H1 (cell line): Measurements from ENCODE around the gene SH3RF2. TPM values are rescaled to one million over a fixed set of nuclear protein-coding genes. Genes with fewer than 3 reads are reported as not detected.

Experiments used
- CTCF ChIA-PET: fragments of 300-600 bp; sonication (Branson Sonifier 250); formaldehyde crosslinking; loops from one replicate; lab custom pipeline; 2021; ENCODE audit not compliant: partially characterized antibody; lab: Charles Lee
- POLR2A ChIA-PET: fragments of 300-600 bp; sonication (Branson Sonifier 250); formaldehyde crosslinking; loops from one replicate; lab custom pipeline; 2021; ENCODE audit warnings: inconsistent platforms; ENCODE audit not compliant: partially characterized antibody; lab: Charles Lee
- DNase-seq, 2 experiments: peaks; one replicate each; pipeline versions ENCODE4 v3.0.0 to v3.0.0-alpha.2; 2010 to 2022; ENCODE audit warnings: low spot score in 2 of 2, low read depth in 1 of 2, mixed read lengths in 1 of 2
- FAIRE-seq: peaks from 2 replicates; lab custom pipeline; 2011; peaks lifted over from hg19 to GRCh38; lab: Jason Lieb, UNC
- H2AFZ ChIP-seq: 2 replicates; pipeline ENCODE4 v1.8.1; 2012; ENCODE audit warnings: low read length, inconsistent platforms
- H2AK5ac ChIP-seq: 2 replicates; pipeline ENCODE4 v1.6.1; 2013; ENCODE audit warnings: low read depth, low read length
- H2BK120ac ChIP-seq: replicated peaks from 2 replicates; pipeline ENCODE3; 2013; ENCODE audit warnings: low read depth, low read length, inconsistent platforms
- H2BK12ac ChIP-seq: 2 replicates; pipeline ENCODE4 v1.6.1; 2013; ENCODE audit warnings: low read depth, low read length
- H2BK15ac ChIP-seq: 2 replicates; pipeline ENCODE4 v1.6.1; 2013; ENCODE audit warnings: low read length
- H2BK20ac ChIP-seq: 2 replicates; pipeline ENCODE4 v1.6.1; 2013; ENCODE audit warnings: low read length
- H2BK5ac ChIP-seq: 2 replicates; pipeline ENCODE4 v1.6.1; 2013; ENCODE audit warnings: low read depth, low read length
- H3K14ac ChIP-seq: 2 replicates; pipeline ENCODE4 v1.6.1; 2013; ENCODE audit warnings: inconsistent platforms; ENCODE audit not compliant: insufficient read length
- H3K18ac ChIP-seq: 2 replicates; pipeline ENCODE4 v1.6.1; 2013; ENCODE audit warnings: low read length; ENCODE audit errors: extremely low read depth
- H3K23ac ChIP-seq: 2 replicates; pipeline ENCODE4 v1.6.1; 2013; ENCODE audit warnings: inconsistent platforms; ENCODE audit not compliant: insufficient read length
- H3K23me2 ChIP-seq: 2 replicates; pipeline ENCODE4 v1.6.1; 2013; ENCODE audit warnings: low read depth, low read length
- H3K27ac ChIP-seq: 2 replicates; pipeline ENCODE4 v1.6.1; 2011; ENCODE audit warnings: low read depth, low read length, inconsistent platforms
- H3K27me3 ChIP-seq, 4 experiments: replicated peaks in 1 of 4; 1 replicate in 1 of 4; 2 replicates in 3 of 4; pipeline versions ENCODE4 v1.6.1 to v1.8.1; 2011 to 2013; ENCODE audit warnings: low read length in 3 of 4, mild to moderate bottlenecking in 3 of 4, inconsistent platforms in 2 of 4, mixed read lengths in 2 of 4, moderate library complexity in 1 of 4; ENCODE audit not compliant: control insufficient read depth in 3 of 4, insufficient read depth in 3 of 4; ENCODE audit errors: extremely low read depth in 1 of 4
- H3K36me3 ChIP-seq, 4 experiments: 2 replicates each; pipeline versions ENCODE4 v1.6.1 to v1.8.1; 2011 to 2013; ENCODE audit warnings: mild to moderate bottlenecking in 4 of 4, low read length in 3 of 4, moderate library complexity in 2 of 4, control low read depth in 1 of 4, inconsistent platforms in 1 of 4; ENCODE audit not compliant: insufficient read depth in 4 of 4, control insufficient read depth in 2 of 4
- H3K4ac ChIP-seq: replicated peaks from 2 replicates; pipeline ENCODE3; 2013; ENCODE audit warnings: low read length, low read depth, mixed read lengths, inconsistent platforms; ENCODE audit not compliant: insufficient read length
- H3K4me1 ChIP-seq, 4 experiments: replicated peaks in 1 of 4; 1 replicate in 1 of 4; 2 replicates in 3 of 4; pipeline versions ENCODE4 v1.6.1 to v1.8.1; 2011 to 2013; ENCODE audit warnings: low read length in 3 of 4, inconsistent platforms in 2 of 4, mixed read lengths in 1 of 4; ENCODE audit not compliant: insufficient read depth in 4 of 4, control insufficient read depth in 3 of 4
- H3K4me2 ChIP-seq, 2 experiments: 2 replicates each; pipeline versions ENCODE4 v1.6.1 to v1.8.1; 2011 to 2013; ENCODE audit warnings: low read depth in 2 of 2, low read length in 2 of 2, control low read depth in 1 of 2, inconsistent platforms in 1 of 2, mild to moderate bottlenecking in 1 of 2; ENCODE audit not compliant: insufficient read depth in 1 of 2
- H3K4me3 ChIP-seq, 4 experiments: fragments of 200-600, 300-600 bp in 1 of 4; sonication (generic), shearing (Covaris generic), sonication (Bioruptor Twin) in 1 of 4; 2 replicates each; pipeline versions ENCODE4 v1.5.1 to v1.8.1; 2011 to 2016; ENCODE audit warnings: low read length in 4 of 4, low read depth in 3 of 4, control low read depth in 2 of 4, inconsistent platforms in 2 of 4, mild to moderate bottlenecking in 2 of 4, mixed read lengths in 1 of 4, moderate library complexity in 1 of 4; ENCODE audit not compliant: insufficient read depth in 2 of 4; ENCODE audit errors: extremely low read depth in 1 of 4
- H3K56ac ChIP-seq: replicated peaks from 2 replicates; pipeline ENCODE3; 2013; ENCODE audit warnings: low read depth, mild to moderate bottlenecking, mixed read lengths, low read length, inconsistent platforms; ENCODE audit not compliant: insufficient read length
- H3K79me1 ChIP-seq: 2 replicates; pipeline ENCODE4 v1.6.1; 2013; ENCODE audit warnings: low read depth, low read length, control low read depth
- H3K79me2 ChIP-seq, 2 experiments: 2 replicates each; pipeline versions ENCODE4 v1.6.1 to v1.8.1; 2012 to 2013; ENCODE audit warnings: low read length in 2 of 2, mild to moderate bottlenecking in 2 of 2, inconsistent platforms in 1 of 2; ENCODE audit not compliant: insufficient read depth in 2 of 2, control insufficient read depth in 1 of 2
- H3K9ac ChIP-seq, 4 experiments: replicated peaks in 1 of 4; 1 replicate in 1 of 4; 2 replicates in 3 of 4; pipeline versions ENCODE4 v1.6.1 to v1.8.1; 2011 to 2013; ENCODE audit warnings: low read depth in 3 of 4, low read length in 3 of 4, control low read depth in 2 of 4, mild to moderate bottlenecking in 2 of 4, moderate library complexity in 2 of 4, inconsistent platforms in 1 of 4; ENCODE audit errors: extremely low read depth in 1 of 4
- H3K9me3 ChIP-seq, 2 experiments: 2 replicates each; pipeline versions ENCODE4 v1.6.1 to v1.8.1; 2012 to 2013; ENCODE audit warnings: mild to moderate bottlenecking in 2 of 2, moderate library complexity in 2 of 2, control low read depth in 1 of 2, inconsistent platforms in 1 of 2, low read depth in 1 of 2, low read length in 1 of 2, mixed read lengths in 1 of 2; ENCODE audit not compliant: insufficient read depth in 2 of 2
- H4K20me1 ChIP-seq, 2 experiments: replicated peaks in 1 of 2; 2 replicates each; pipeline versions ENCODE3 to v1.8.1; 2011 to 2013; ENCODE audit warnings: inconsistent platforms in 2 of 2, low read length in 2 of 2, mild to moderate bottlenecking in 1 of 2; ENCODE audit not compliant: insufficient read depth in 2 of 2, control insufficient read depth in 1 of 2
- H4K5ac ChIP-seq: 2 replicates; pipeline ENCODE4 v1.6.1; 2013; ENCODE audit warnings: low read length, low read depth, mixed read lengths, inconsistent platforms; ENCODE audit not compliant: insufficient read length
- H4K8ac ChIP-seq: 2 replicates; pipeline ENCODE4 v1.8.0; 2013; ENCODE audit warnings: mild to moderate bottlenecking, moderate library complexity, low read length, inconsistent platforms; ENCODE audit not compliant: insufficient read depth; ENCODE audit errors: extremely low read depth
- H4K91ac ChIP-seq: replicated peaks from 2 replicates; pipeline ENCODE3; 2013; ENCODE audit warnings: low read length, mixed read lengths, inconsistent platforms; ENCODE audit not compliant: insufficient read length
- CHD1 ChIP-seq: IDR thresholded peaks from 2 replicates; pipeline ENCODE4 v1.6.1; 2012; ENCODE audit warnings: low read depth, low read length, improper control_type of control experiment
- CREB1 ChIP-seq: IDR thresholded peaks from 2 replicates; pipeline ENCODE4 v1.6.1; 2012; ENCODE audit warnings: inconsistent platforms
- CTCF ChIP-seq, 3 experiments: IDR thresholded peaks; 1 replicate in 2 of 3; 2 replicates in 1 of 3; pipeline versions ENCODE4 v1.5.1 to v1.6.1; 2011; ENCODE audit warnings: low read length in 3 of 3, mild to moderate bottlenecking in 3 of 3, inconsistent platforms in 2 of 3, low read depth in 1 of 3, moderate library complexity in 1 of 3; ENCODE audit not compliant: insufficient read depth in 1 of 3; ENCODE audit errors: control extremely low read depth in 1 of 3
- GABPA ChIP-seq: IDR thresholded peaks from 2 replicates; pipeline ENCODE4 v1.6.1; 2011; ENCODE audit warnings: mild to moderate bottlenecking, low read length, moderate library complexity, borderline replicate concordance; ENCODE audit not compliant: insufficient read depth
- SAP30 ChIP-seq: fragments of 300-600 bp; sonication (generic); IDR thresholded peaks from 2 replicates; pipeline ENCODE4 v1.7.1; 2012; ENCODE audit warnings: low read length, moderate library complexity, mild to moderate bottlenecking, inconsistent platforms; ENCODE audit not compliant: insufficient read depth, insufficient replicate concordance
- SP1 ChIP-seq: IDR thresholded peaks from 2 replicates; pipeline ENCODE4 v1.6.1; 2011; ENCODE audit warnings: low read depth, low read length
- WGBS, 2 experiments: shearing (Covaris generic) in 1 of 2; methylation state at CpG; one replicate each; pipeline versions ENCODE4 v1.1.6 to v1.1.7; 2013 to 2015; ENCODE audit warnings: low lambda C conversion rate in 2 of 2, mixed read lengths in 2 of 2, inconsistent platforms in 1 of 2, low coverage in 1 of 2, missing lambda C conversion rate in 1 of 2; ENCODE audit not compliant: insufficient replicate concordance in 2 of 2, insufficient coverage in 1 of 2, insufficient read length in 1 of 2; ENCODE audit errors: extremely low coverage in 1 of 2, missing lambda C conversion rate in 1 of 2; 5-methylcytosine and 5-hydroxymethylcytosine counted together
- polyA plus RNA-seq, 7 experiments: library from polyadenylated mRNA; depleted of rRNA in 3 of 7; stranded (reverse) in 5 of 7; unstranded in 2 of 7; fragments of >200 nt in 5 of 7; fragments of 200-250 nt in 2 of 7; gene quantifications; 1 replicate in 5 of 7; 2 replicates in 1 of 7; 4 replicates in 1 of 7; pipeline versions ENCODE4 v1.2.1 to v1.2.3, GENCODE V29; 2011 to 2013; ENCODE audit warnings: missing spikeins in 2 of 7, mixed read lengths in 2 of 7
- total RNA-seq: library from RNA; stranded (reverse); fragmentation: NEBNext Ultra II Directional; extraction: Animal tissue kit (Norgen Biotek cat#: 25700); gene quantifications from 2 replicates; pipeline ENCODE4 v1.2.1, GENCODE V29; 2021
- TF ChIP-seq, protein P1 (sequence below): IDR thresholded peaks from 2 replicates; pipeline ENCODE4 v1.6.1; 2011; ENCODE audit warnings: low read depth, mild to moderate bottlenecking, low read length; ENCODE audit not compliant: insufficient read depth
- TF ChIP-seq, protein P2 (sequence below): IDR thresholded peaks from 2 replicates; pipeline ENCODE4 v1.6.1; 2012; ENCODE audit warnings: inconsistent platforms
- TF ChIP-seq, protein P3 (sequence below): IDR thresholded peaks from 2 replicates; pipeline ENCODE4 v1.6.1; 2012; ENCODE audit warnings: low read length, inconsistent platforms

Gene SH3RF2
- total and polyA plus RNA-seq, 2 of the 8 experiments (the other 6 are each of a cell fraction or from before 2014, with no cell fraction given): 0.80 to 0.95 TPM

GRCh38 chr5:146013761-146014160 is 77.4 kb downstream of the SH3RF2 start:
- CTCF ChIA-PET: no interaction called here
- TF ChIP-seq SAP30 (no peak), GABPA (no peak), CHD1 (no peak), CREB1 (no peak), CTCF (IDR thresholded peaks at IDR 0.05; ENCODE audit: control extremely low read depth in 1 of 3, insufficient read depth in 1 of 3, low read depth in 1 of 3, low read length in 3 of 3) (no peak), SP1 (no peak)
- TF ChIP-seq, protein P1, sequence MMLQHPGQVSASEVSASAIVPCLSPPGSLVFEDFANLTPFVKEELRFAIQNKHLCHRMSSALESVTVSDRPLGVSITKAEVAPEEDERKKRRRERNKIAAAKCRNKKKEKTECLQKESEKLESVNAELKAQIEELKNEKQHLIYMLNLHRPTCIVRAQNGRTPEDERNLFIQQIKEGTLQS: no peak
- TF ChIP-seq, protein P2, sequence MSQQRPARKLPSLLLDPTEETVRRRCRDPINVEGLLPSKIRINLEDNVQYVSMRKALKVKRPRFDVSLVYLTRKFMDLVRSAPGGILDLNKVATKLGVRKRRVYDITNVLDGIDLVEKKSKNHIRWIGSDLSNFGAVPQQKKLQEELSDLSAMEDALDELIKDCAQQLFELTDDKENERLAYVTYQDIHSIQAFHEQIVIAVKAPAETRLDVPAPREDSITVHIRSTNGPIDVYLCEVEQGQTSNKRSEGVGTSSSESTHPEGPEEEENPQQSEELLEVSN: no peak
- TF ChIP-seq, protein P3, sequence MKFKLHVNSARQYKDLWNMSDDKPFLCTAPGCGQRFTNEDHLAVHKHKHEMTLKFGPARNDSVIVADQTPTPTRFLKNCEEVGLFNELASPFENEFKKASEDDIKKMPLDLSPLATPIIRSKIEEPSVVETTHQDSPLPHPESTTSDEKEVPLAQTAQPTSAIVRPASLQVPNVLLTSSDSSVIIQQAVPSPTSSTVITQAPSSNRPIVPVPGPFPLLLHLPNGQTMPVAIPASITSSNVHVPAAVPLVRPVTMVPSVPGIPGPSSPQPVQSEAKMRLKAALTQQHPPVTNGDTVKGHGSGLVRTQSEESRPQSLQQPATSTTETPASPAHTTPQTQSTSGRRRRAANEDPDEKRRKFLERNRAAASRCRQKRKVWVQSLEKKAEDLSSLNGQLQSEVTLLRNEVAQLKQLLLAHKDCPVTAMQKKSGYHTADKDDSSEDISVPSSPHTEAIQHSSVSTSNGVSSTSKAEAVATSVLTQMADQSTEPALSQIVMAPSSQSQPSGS: no peak

More at GRCh38 chr5:146013761-146014160, 77.4 kb downstream of the SH3RF2 start:
- Histone ChIP-seq H3K4me2 (no peak overlapping the region), H3K56ac (no peak overlapping the region), H3K79me1 (no peaks in the 10 kb centered on the region), H3K79me2 (no peaks in the 10 kb centered on the region), H3K9ac (no peak overlapping the region), H3K9me3 (no peaks in the 10 kb centered on the region), H2BK15ac (no peak overlapping the region), H2BK20ac (no peak overlapping the region), H3K36me3 (no peaks in the 10 kb centered on the region), H2BK5ac (no peak overlapping the region), H3K23ac (no peak overlapping the region), H3K4ac (no peak overlapping the region), H2BK12ac (no peak overlapping the region), H4K8ac (no peak overlapping the region), H3K14ac (no peak overlapping the region), H3K27me3 (no peaks in the 10 kb centered on the region), H2AK5ac (no peak overlapping the region), H3K18ac (no peak overlapping the region), H2AFZ (no peak overlapping the region), H4K91ac (no peak overlapping the region), H3K27ac (no peak overlapping the region), H3K4me3 (no peak overlapping the region), H3K4me1 (no peaks in the 10 kb centered on the region), H4K20me1 (no peaks in the 10 kb centered on the region), H4K5ac (no peak overlapping the region), H3K23me2 (no peaks in the 10 kb centered on the region; the same call in 1 of the 2 replicates), H2BK120ac (no peak overlapping the region)
- POLR2A ChIA-PET: no interaction called here
- 89% methylated on average over 9 of the region's 9 CpGs; no CpG with 5 or more reads in 1 of the 2 experiments for WGBS, 2 experiments
- FAIRE-seq (no peak), DNase-seq (no peak)
